Measurements from ENCODE around the gene HAUS8.

HAUS8 gene

DNA sequence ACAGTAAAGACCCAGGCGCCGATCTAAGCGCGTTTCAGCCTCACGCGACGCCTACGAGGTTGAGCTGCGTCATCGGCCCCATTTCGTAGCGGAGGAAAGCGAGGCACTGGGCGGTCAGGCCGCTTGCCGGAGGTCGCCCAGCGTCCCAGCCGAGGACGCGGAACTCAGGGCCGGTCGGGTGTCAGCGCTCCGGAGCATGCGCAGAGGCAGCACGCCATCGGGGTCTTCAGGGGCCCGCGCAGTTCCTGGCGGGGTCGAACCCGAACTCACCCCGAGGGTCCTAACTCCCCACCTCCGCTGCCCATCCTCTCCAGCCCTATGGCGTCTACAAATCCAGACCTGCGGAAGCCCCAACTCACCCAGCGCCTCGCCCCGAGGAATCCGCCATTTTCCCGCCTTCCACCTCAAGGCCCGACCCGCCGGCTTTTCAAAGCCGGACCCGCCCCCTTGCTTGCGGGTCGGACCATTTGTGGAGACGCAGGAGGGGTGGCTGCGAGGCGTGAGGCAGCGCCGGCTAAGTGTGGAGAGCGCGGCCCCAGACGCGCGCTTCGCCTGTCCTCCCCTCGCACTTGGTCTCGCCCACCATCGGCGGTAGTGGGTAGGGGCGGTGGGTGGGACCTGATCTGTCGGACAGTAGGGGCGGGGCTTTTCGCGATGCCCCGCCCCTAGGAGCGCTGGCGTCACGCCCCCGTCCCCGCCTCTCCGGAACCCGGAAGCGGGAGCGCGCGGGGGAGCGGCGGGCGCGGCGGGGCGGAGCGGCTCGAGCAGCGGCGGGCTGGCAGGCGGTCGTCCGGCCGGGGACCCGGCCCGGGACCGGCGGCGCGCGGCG is at the start of gene HAUS8, which contains the start of gene MYO9B:
Gene HAUS8 (minus strand): TSS at position 418 of the 829 bp plus-strand sequence. CDS start 30 bp downstream, at position 388.
Gene MYO9B (plus strand): TSS at position 743 of the 829 bp plus-strand sequence. CDS start 25,941 bp downstream, outside the sequence.
- TF ChIP-seq, protein P1, sequence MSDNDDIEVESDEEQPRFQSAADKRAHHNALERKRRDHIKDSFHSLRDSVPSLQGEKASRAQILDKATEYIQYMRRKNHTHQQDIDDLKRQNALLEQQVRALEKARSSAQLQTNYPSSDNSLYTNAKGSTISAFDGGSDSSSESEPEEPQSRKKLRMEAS (IDR thresholded peaks at IDR 0.05; ENCODE audit: low read depth, low read length), result peak; percentile 79
- TF ChIP-seq CTCF (IDR thresholded peaks at IDR 0.05; ENCODE audit: low read depth, low read length), result no peak
- TF ChIP-seq POLR2A (IDR thresholded peaks at IDR 0.05; ENCODE audit: extremely low read depth, insufficient read length), result peak; percentile 77
- peak; percentile 82 for TF ChIP-seq MYC (IDR thresholded peaks at IDR 0.05; ENCODE audit: low read depth, low read length)
- DNase-seq (ENCODE audit: low read depth), result peak; percentile 99
- H3K4me3 ChIP-seq (ENCODE audit: low read depth, low read length), result peak within 1 kb of the TSS; percentile 96

- no peak for DNase-seq (ENCODE audit: low read depth)
- H3K4me3 ChIP-seq (ENCODE audit: low read depth, low read length), result no peak overlapping the region
- TF ChIP-seq MYC (IDR thresholded peaks at IDR 0.05; ENCODE audit: low read depth, low read length) (no peak), POLR2A (IDR thresholded peaks at IDR 0.05; ENCODE audit: extremely low read depth, insufficient read length) (no peak), CTCF (IDR thresholded peaks at IDR 0.05; ENCODE audit: low read depth, low read length) (no peak)
- TF ChIP-seq, protein P1 (IDR thresholded peaks at IDR 0.05; ENCODE audit: low read depth, low read length), result no peak
Observed at GRCh38 chr19:17124025-17124424, 48.8 kb upstream of the HAUS8 start.

DNA sequence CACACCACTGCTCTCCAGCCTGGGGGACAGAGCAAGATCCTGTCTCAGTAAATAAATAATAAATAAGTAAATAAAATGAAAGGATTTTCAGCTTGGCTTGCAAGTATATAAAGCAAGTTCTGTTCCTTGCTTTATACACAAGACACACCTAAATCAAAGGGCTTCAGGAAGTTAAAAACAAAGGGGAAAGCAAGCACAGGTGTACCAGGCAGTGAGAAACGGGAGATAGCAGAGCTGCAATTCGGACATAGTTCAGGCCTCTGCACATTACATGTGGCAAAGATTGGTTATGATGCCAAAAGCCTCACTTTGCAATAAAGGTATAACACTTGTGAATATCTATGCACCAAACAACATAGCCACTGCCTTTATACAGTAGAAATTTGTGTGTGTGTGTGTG is 47.8 kb upstream of the HAUS8 start:
- TF ChIP-seq POLR2A (IDR thresholded peaks at IDR 0.05; ENCODE audit: extremely low read depth, insufficient read length) (no peak), CTCF (IDR thresholded peaks at IDR 0.05; ENCODE audit: low read depth, low read length) (no peak), MYC (IDR thresholded peaks at IDR 0.05; ENCODE audit: low read depth, low read length) (no peak)
- TF ChIP-seq, protein P1 (IDR thresholded peaks at IDR 0.05; ENCODE audit: low read depth, low read length), result no peak
- H3K4me3 ChIP-seq (ENCODE audit: low read depth, low read length), result no peak overlapping the region
- no peak for DNase-seq (ENCODE audit: low read depth)

DNA sequence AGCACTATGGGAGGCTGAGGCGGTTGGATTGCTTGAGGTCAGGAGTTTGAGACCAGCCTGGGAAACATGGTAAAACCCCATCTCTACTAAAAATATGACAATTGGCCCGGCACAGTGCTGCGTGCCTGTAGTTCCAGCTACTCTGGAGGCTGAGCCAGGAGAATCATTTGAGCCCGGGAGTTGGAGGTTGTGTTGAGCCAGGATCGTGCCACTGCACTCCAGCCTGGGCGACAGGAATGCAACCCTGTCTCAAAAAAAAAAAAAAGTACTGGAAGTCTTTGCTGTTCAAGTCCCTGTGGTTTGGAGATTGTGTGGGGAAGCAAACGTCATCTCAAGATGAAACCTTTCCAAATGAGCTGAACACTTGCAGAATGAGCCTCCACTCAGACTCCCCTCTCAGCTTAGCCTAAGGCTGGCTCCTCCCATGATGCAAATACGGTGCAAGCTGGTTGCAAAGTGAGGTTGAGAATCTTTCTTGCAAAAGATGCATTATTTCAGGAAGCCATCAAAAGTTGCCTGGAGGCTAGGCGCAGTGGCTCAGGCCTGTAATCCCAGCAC is 46.6 kb upstream of the HAUS8 start:
- TF ChIP-seq MYC (IDR thresholded peaks at IDR 0.05; ENCODE audit: low read depth, low read length), result no peak
- no peak for TF ChIP-seq POLR2A (IDR thresholded peaks at IDR 0.05; ENCODE audit: extremely low read depth, insufficient read length)
- TF ChIP-seq CTCF (IDR thresholded peaks at IDR 0.05; ENCODE audit: low read depth, low read length), result no peak
- TF ChIP-seq, protein P1 (IDR thresholded peaks at IDR 0.05; ENCODE audit: low read depth, low read length), result no peak
- H3K4me3 ChIP-seq (ENCODE audit: low read depth, low read length), result no peak overlapping the region
- DNase-seq (ENCODE audit: low read depth), result no peak

DNA sequence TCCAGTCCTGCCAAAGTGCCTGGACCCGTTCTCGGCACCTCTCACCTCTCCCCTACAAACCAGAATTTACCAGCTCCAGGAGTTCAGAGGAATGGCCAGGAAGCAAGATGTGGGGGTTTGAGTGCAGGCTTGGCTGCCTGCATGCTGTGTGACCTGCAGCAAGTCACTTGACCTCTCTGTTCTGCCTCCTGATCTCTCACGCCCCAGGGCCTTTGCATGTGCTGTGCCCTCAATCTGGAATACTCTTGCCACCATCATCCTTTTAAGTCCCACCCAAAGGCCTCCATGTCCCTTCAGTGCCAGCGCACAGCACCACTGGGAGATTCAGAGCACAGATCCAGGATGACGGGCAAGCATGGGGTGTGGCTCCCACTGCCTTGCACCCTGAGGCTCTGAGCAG is 43.7 kb upstream of the HAUS8 start:
- no peak overlapping the region for H3K4me3 ChIP-seq (ENCODE audit: low read depth, low read length)
- DNase-seq (ENCODE audit: low read depth), result no peak
- TF ChIP-seq POLR2A (IDR thresholded peaks at IDR 0.05; ENCODE audit: extremely low read depth, insufficient read length) (no peak), CTCF (IDR thresholded peaks at IDR 0.05; ENCODE audit: low read depth, low read length) (no peak), MYC (IDR thresholded peaks at IDR 0.05; ENCODE audit: low read depth, low read length) (no peak)
- TF ChIP-seq, protein P1 (IDR thresholded peaks at IDR 0.05; ENCODE audit: low read depth, low read length), result no peak

Data from NB4 (cell line).